ENCODE data around the gene RNF6. TPM values are rescaled to one million over a fixed set of nuclear protein-coding genes. Genes with fewer than 3 reads are reported as not detected.

RNF6 gene
- total RNA-seq, 1 experiment from 2014 or later: 33.2 TPM

GRCh38 chr13:26198116-26198515 lies 24.0 kb downstream of the RNF6 start:
- ChIA-PET POLR2A (interaction anchor here (0.7 kb wide), 1 partner anchor 24 kb away, joined by 3 read pairs; the partner anchor contains the start of gene RNF6), RAD21 (ENCODE audit: low non-redundant PET in 1 of 2, low total read pairs in 2 of 2, uncharacterized antibody in 2 of 2, unreplicated experiment in 2 of 2) (no interaction called here), CTCF (interaction anchor here (0.9 kb wide), 1 partner anchor 500 kb away, joined by 3 read pairs; no protein-coding TSS in a partner anchor)
- no peaks in the 10 kb centered on the region for H3K36me3 ChIP-seq (ENCODE audit: control insufficient read depth in 1 of 2, insufficient read depth in 2 of 2, low read length in 2 of 2)
- no peaks in the 10 kb centered on the region for H3K27me3 ChIP-seq (ENCODE audit: insufficient read depth, low read length)
- no peak overlapping the region for H3K4me3 ChIP-seq (replicated peaks in 1 of 2; ENCODE audit: low read depth in 1 of 2, low read length in 2 of 2)
- no peaks in the 10 kb centered on the region for H4K20me1 ChIP-seq (ENCODE audit: insufficient read depth)
- DNase-seq (ENCODE audit: low read depth, low spot score) (no peak), ATAC-seq (no peak)
- TF ChIP-seq CEBPB (IDR thresholded peaks at IDR 0.05; ENCODE audit: low read depth): no peak
- TF ChIP-seq EGR1 (IDR thresholded peaks at IDR 0.05; ENCODE audit: low read depth): no peak
- no peak for TF ChIP-seq JUND (IDR thresholded peaks at IDR 0.05)
- no peak for TF ChIP-seq REST (IDR thresholded peaks at IDR 0.05; ENCODE audit: low read depth)
- no peak for TF ChIP-seq EZH2phosphoT487 (IDR thresholded peaks at IDR 0.05; ENCODE audit: borderline replicate concordance)
- TF ChIP-seq MAX (IDR thresholded peaks at IDR 0.05): no peak
- H3K4me1 ChIP-seq (ENCODE audit: control insufficient read depth in 1 of 2, insufficient read depth in 2 of 2, low read length in 2 of 2): no peaks in the 10 kb centered on the region
- no peak overlapping the region for H3K27ac ChIP-seq (ENCODE audit: low read depth, low read length)
- no peak overlapping the region for H3K9ac ChIP-seq (ENCODE audit: low read length)
- no peaks in the 10 kb centered on the region; a peak in 2 of 4 replicates for H3K9me3 ChIP-seq (ENCODE audit: control insufficient read depth in 1 of 2, insufficient read depth in 1 of 2, low read depth in 1 of 2, low read length in 2 of 2)
- no peaks in the 10 kb centered on the region for H3K9me2 ChIP-seq (ENCODE audit: insufficient read depth)
- intact Hi-C loops (cut with micrococcal nuclease): no loop called here
- H3K4me2 ChIP-seq (ENCODE audit: low read length): no peak overlapping the region
- no TSS peak for BruUV-seq (replicated peaks)
- no peaks in the 10 kb centered on the region for H3K79me2 ChIP-seq (ENCODE audit: insufficient read depth, low read length)
- H2AFZ ChIP-seq (ENCODE audit: low read depth, low read length, poor library complexity, severe bottlenecking): no peak overlapping the region

- CTCF ChIA-PET: no interaction called here
- H4K20me1 ChIP-seq (ENCODE audit: insufficient read depth): no peaks in the 10 kb centered on the region
- no peak overlapping the region for H3K27ac ChIP-seq (ENCODE audit: low read depth, low read length)
- ATAC-seq: no peak
- H3K4me1 ChIP-seq (ENCODE audit: control insufficient read depth in 1 of 2, insufficient read depth in 2 of 2, low read length in 2 of 2): no peaks in the 10 kb centered on the region
- no peak overlapping the region for H2AFZ ChIP-seq (ENCODE audit: low read depth, low read length, poor library complexity, severe bottlenecking)
- no peak overlapping the region for H3K4me3 ChIP-seq (replicated peaks in 1 of 2; ENCODE audit: low read depth in 1 of 2, low read length in 2 of 2)
- BruUV-seq (replicated peaks): no TSS peak
- no peaks in the 10 kb centered on the region for H3K36me3 ChIP-seq (ENCODE audit: control insufficient read depth in 1 of 2, insufficient read depth in 2 of 2, low read length in 2 of 2)
- POLR2A ChIA-PET: no interaction called here
- DNase-seq (ENCODE audit: low read depth, low spot score): no peak
- no peak overlapping the region for H3K9ac ChIP-seq (ENCODE audit: low read length)
- RAD21 ChIA-PET (ENCODE audit: low non-redundant PET in 1 of 2, low total read pairs in 2 of 2, uncharacterized antibody in 2 of 2, unreplicated experiment in 2 of 2): no interaction called here
- intact Hi-C loops (cut with micrococcal nuclease): no loop called here
- no peaks in the 10 kb centered on the region for H3K9me2 ChIP-seq (ENCODE audit: insufficient read depth)
- TF ChIP-seq CEBPB (IDR thresholded peaks at IDR 0.05; ENCODE audit: low read depth): no peak
- TF ChIP-seq POLR2AphosphoS5 (IDR thresholded peaks at IDR 0.05; ENCODE audit: low read depth, low read length): no peak
- TF ChIP-seq JUND (IDR thresholded peaks at IDR 0.05): no peak
- TF ChIP-seq ELF1 (IDR thresholded peaks at IDR 0.05; ENCODE audit: borderline replicate concordance, low read depth): no peak
- no peak for TF ChIP-seq CBX3 (IDR thresholded peaks at IDR 0.05; ENCODE audit: low read depth)
- no peak for TF ChIP-seq SP1 (IDR thresholded peaks at IDR 0.05; ENCODE audit: low read depth)
- TF ChIP-seq POLR2A (IDR thresholded peaks at IDR 0.05; ENCODE audit: borderline replicate concordance, extremely low read depth, insufficient read depth, insufficient read length): no peak
- no peak for TF ChIP-seq ZFX (IDR thresholded peaks at IDR 0.05)
- no peak for TF ChIP-seq ZNF274 (IDR thresholded peaks at IDR 0.05; ENCODE audit: low read depth, low read length)
- no peak for TF ChIP-seq ZBTB33 (IDR thresholded peaks at IDR 0.05; ENCODE audit: extremely low read depth, insufficient replicate concordance, low read length)
- H3K9me3 ChIP-seq (ENCODE audit: control insufficient read depth in 1 of 2, insufficient read depth in 1 of 2, low read depth in 1 of 2, low read length in 2 of 2): peaks cover 3 to 5% of the 10 kb centered on the region in 2 experiments; a peak in 3 of 4 replicates
- no peaks in the 10 kb centered on the region for H3K27me3 ChIP-seq (ENCODE audit: insufficient read depth, low read length)
- H3K79me2 ChIP-seq (ENCODE audit: insufficient read depth, low read length): no peaks in the 10 kb centered on the region
- no peak overlapping the region for H3K4me2 ChIP-seq (ENCODE audit: low read length)
Measured at GRCh38 chr13:26197298-26197697, 24.8 kb downstream of the RNF6 start.
